Measurements from ENCODE around the gene SPATA9. TPM values are rescaled to one million over a fixed set of nuclear protein-coding genes. Genes with fewer than 3 reads are reported as not detected.

The SPATA9 gene
- total RNA-seq, 1 donor from 2014 or later = not detected

DNA sequence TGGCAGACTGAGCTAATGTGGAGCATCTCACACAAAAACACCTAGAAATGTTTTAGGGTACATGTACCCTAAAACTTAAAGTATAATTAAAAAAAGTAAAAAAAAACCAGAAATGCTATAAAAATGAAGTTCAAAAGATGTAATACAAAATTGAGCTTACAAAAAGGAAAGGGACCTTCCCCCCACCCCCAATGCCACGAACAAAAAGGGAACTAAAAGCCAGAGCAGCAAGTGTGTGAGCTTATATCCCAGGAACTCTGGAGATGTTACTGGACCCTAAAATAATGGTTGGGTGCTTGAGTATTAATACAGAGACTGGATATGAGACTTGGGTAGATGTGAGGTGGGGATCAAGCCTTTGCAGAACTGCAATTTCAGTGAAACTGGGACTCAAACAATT lies 11.0 kb downstream of the SPATA9 start:
- no peaks in the 10 kb centered on the region for H3K36me3 ChIP-seq (ENCODE audit: control insufficient read depth, insufficient read depth, low read length)
- TF ChIP-seq, protein P1, sequence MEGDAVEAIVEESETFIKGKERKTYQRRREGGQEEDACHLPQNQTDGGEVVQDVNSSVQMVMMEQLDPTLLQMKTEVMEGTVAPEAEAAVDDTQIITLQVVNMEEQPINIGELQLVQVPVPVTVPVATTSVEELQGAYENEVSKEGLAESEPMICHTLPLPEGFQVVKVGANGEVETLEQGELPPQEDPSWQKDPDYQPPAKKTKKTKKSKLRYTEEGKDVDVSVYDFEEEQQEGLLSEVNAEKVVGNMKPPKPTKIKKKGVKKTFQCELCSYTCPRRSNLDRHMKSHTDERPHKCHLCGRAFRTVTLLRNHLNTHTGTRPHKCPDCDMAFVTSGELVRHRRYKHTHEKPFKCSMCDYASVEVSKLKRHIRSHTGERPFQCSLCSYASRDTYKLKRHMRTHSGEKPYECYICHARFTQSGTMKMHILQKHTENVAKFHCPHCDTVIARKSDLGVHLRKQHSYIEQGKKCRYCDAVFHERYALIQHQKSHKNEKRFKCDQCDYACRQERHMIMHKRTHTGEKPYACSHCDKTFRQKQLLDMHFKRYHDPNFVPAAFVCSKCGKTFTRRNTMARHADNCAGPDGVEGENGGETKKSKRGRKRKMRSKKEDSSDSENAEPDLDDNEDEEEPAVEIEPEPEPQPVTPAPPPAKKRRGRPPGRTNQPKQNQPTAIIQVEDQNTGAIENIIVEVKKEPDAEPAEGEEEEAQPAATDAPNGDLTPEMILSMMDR (IDR thresholded peaks at IDR 0.05; ENCODE audit: insufficient read depth, low read length, severe bottlenecking) = no peak
- DNase-seq (ENCODE audit: low read depth) = no peak
- no peaks in the 10 kb centered on the region for H3K27me3 ChIP-seq (ENCODE audit: control insufficient read depth, insufficient read depth, low read length)
- FAIRE-seq = no peak
- H3K4me3 ChIP-seq (ENCODE audit: low read depth, low read length) = no peak overlapping the region

DNA sequence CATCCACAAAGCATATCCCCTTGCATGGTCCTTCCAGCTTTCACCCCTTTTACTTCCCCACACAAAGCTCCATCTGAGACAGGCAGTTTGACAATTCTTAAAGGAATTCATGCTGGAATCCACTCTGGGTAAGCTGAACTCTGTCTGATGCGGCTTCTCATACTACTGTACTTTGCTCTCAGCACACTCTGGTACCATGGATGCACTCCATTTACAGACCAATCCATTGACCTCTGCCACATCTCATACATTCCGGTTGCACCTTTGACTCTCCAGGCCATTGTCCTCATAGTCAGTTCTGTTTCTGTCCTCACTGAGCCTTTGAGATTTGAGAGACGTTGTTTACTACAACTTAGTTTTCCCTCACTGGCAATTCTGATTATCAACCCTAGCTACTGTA lies 12.2 kb downstream of the SPATA9 start:
- H3K4me3 ChIP-seq (ENCODE audit: low read depth, low read length) = no peak overlapping the region
- TF ChIP-seq, protein P1 (IDR thresholded peaks at IDR 0.05; ENCODE audit: insufficient read depth, low read length, severe bottlenecking) = no peak
- H3K27me3 ChIP-seq (ENCODE audit: control insufficient read depth, insufficient read depth, low read length) = no peaks in the 10 kb centered on the region
- FAIRE-seq = no peak
- H3K36me3 ChIP-seq (ENCODE audit: control insufficient read depth, insufficient read depth, low read length) = no peaks in the 10 kb centered on the region
- no peak for DNase-seq (ENCODE audit: low read depth)

DNA sequence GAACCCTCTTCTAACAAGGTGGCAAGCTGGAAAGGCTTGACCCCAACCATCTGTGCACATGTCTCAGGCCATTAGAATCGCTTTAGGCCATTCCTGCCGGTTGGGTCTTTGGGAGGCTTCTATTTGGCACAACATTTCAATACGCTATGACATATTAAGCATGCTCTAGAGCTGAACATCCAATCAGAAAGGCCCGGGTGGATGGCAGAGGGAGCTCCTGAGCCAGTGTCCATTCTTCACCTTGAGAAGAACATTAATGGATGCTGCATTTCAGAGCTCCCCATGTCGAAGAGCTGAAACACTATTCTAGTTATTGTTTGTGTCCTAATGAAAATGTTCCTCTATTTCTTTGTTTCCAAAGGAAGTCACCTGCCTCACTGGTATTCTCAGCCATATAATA lies 12.8 kb downstream of the SPATA9 start:
- DNase-seq (ENCODE audit: low read depth) = no peak
- no peaks in the 10 kb centered on the region for H3K27me3 ChIP-seq (ENCODE audit: control insufficient read depth, insufficient read depth, low read length)
- H3K4me3 ChIP-seq (ENCODE audit: low read depth, low read length) = no peak overlapping the region
- FAIRE-seq = peak; percentile 58
- TF ChIP-seq, protein P1 (IDR thresholded peaks at IDR 0.05; ENCODE audit: insufficient read depth, low read length, severe bottlenecking) = no peak
- no peaks in the 10 kb centered on the region for H3K36me3 ChIP-seq (ENCODE audit: control insufficient read depth, insufficient read depth, low read length)

DNA sequence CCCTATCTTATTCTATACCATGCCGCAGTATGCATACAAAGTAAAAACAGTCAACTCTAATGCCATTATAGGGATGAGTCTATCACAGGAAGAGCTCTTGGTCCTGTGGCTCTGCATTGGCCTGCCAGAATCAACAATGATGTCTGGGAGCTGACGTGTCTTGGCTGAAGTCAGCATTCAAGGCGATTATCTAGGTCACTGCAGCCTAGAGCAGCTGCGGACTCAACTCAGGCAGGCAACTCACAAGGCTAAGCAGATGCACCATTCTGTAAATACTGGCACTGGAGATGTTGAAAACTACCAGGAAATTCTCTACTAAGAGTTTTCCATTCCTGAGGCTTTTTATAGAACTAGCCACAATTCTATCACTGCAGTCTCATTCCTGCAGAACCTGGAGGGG lies 13.3 kb downstream of the SPATA9 start:
- TF ChIP-seq, protein P1 (IDR thresholded peaks at IDR 0.05; ENCODE audit: insufficient read depth, low read length, severe bottlenecking) = no peak
- FAIRE-seq = no peak
- DNase-seq (ENCODE audit: low read depth) = no peak
- H3K4me3 ChIP-seq (ENCODE audit: low read depth, low read length) = no peak overlapping the region
- H3K36me3 ChIP-seq (ENCODE audit: control insufficient read depth, insufficient read depth, low read length) = no peaks in the 10 kb centered on the region
- H3K27me3 ChIP-seq (ENCODE audit: control insufficient read depth, insufficient read depth, low read length) = no peaks in the 10 kb centered on the region

DNA sequence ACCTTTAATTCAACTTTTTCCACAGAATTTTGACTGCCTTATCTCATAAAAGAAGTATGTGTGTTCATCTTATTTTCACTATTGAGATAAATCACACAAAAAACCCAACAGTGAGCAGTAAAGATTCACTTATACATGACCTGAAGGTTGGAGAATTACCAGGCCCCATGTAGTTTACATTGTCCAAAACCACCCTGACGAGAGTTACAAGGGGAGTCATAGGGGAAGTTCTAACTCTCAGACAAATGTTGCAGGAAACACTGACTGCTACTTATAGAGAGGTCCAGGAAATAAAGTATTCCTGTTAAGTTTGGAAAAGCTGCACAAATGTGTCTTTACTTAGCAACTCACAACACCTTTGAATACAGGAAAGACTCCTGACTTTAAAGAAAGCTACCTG lies 14.1 kb downstream of the SPATA9 start:
- DNase-seq (ENCODE audit: low read depth) = no peak
- H3K27me3 ChIP-seq (ENCODE audit: control insufficient read depth, insufficient read depth, low read length) = no peaks in the 10 kb centered on the region
- H3K4me3 ChIP-seq (ENCODE audit: low read depth, low read length) = no peak overlapping the region
- TF ChIP-seq, protein P1 (IDR thresholded peaks at IDR 0.05; ENCODE audit: insufficient read depth, low read length, severe bottlenecking) = no peak
- no peaks in the 10 kb centered on the region for H3K36me3 ChIP-seq (ENCODE audit: control insufficient read depth, insufficient read depth, low read length)
- FAIRE-seq = no peak

DNA sequence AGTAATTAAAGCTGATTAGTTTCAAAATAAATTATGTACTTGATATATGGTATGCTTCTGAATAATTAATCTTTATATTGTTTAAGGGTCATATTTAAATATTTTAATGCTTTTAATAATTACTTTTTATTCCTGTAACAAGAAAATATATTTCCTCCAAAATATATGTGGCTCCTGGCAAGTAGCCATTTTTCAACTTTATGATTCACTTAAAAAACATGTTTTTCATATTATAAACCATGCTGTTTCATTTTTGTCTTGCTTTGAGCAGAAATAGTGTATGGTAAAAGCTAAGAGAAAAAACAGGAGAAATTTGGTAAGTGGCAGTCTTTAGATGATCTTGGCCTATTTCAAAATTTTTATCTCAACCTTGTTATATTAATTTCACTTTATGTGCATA lies 14.6 kb downstream of the SPATA9 start:
- no peaks in the 10 kb centered on the region for H3K36me3 ChIP-seq (ENCODE audit: control insufficient read depth, insufficient read depth, low read length)
- no peak overlapping the region for H3K4me3 ChIP-seq (ENCODE audit: low read depth, low read length)
- TF ChIP-seq, protein P1 (IDR thresholded peaks at IDR 0.05; ENCODE audit: insufficient read depth, low read length, severe bottlenecking) = no peak
- FAIRE-seq = no peak
- no peak for DNase-seq (ENCODE audit: low read depth)
- no peaks in the 10 kb centered on the region for H3K27me3 ChIP-seq (ENCODE audit: control insufficient read depth, insufficient read depth, low read length)
